NT2/D1 (cell line): ENCODE measurements around the gene PSAP.

Source experiments
- YY1 ChIP-seq: IDR thresholded peaks from 2 replicates; pipeline ENCODE4 v1.6.1; 2011; ENCODE audit not compliant: insufficient read length, insufficient read depth
- ZNF274 ChIP-seq: IDR thresholded peaks from 2 replicates; pipeline ENCODE4 v1.6.1; 2011; ENCODE audit warnings: mild to moderate bottlenecking, low read depth, low read length

DNA sequence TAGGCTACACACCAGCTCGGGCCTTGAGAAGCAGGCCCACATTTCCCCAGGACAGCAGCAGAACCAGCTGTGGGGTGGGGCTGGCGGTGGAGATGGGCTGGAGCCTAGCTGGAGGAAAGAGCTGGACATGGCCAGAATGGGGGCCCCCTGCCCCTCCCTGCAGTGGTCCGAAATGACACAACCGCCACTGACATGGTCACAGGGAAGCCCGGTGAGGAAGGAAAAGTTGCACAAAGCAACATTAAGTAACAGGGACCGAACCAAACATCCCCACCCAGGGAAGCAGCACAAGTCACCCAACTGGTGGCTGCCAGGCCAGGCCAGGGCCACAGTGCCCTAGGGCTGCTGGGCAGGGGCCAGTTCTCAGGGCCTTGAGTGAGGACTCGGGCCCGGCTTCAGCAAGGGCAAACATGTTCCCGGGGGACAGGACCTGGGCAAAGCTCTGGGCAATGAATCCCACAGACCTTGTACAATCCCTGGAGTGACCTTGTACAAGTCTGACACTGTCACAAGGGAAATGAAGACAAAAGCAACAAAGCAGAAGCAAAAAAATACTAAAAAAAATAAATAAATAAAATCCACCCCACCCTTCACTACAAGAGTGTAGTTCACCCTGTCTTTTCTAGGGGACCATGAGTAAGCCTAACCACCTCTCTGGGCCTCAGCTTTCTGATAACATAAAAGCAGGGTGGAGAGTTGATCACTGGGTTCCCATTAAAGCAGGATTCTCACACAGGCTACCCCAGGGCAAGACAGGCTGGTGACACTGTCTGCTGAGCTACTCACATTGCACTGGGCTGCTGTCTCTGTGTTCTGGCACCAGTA is 33.0 kb downstream of the PSAP start:
- TF ChIP-seq ZNF274 (no peak), YY1 (no peak)
